Glutamatergic neuron (in vitro differentiated cells): ENCODE measurements around the gene ZNF385A. TPM values are rescaled to one million over a fixed set of nuclear protein-coding genes. Genes with fewer than 3 reads are reported as not detected.

Experiments
- DNase-seq: peaks from one replicate; pipeline ENCODE4 v3.0.0; 2022
- H3K27ac Mint-ChIP-seq: one replicate; pipeline ENCODE4 v1.8.0; 2020; ENCODE audit warnings: mild to moderate bottlenecking, mixed read lengths, inconsistent platforms; ENCODE audit not compliant: unreplicated experiment
- H3K27me3 Mint-ChIP-seq: one replicate; pipeline ENCODE4 v1.8.0; 2020; ENCODE audit warnings: mild to moderate bottlenecking, moderate library complexity, mixed read lengths, inconsistent platforms; ENCODE audit not compliant: unreplicated experiment
- H3K36me3 Mint-ChIP-seq: one replicate; pipeline ENCODE4 v1.8.0; 2020; ENCODE audit warnings: mild to moderate bottlenecking, mixed read lengths, inconsistent platforms; ENCODE audit not compliant: unreplicated experiment
- H3K4me1 Mint-ChIP-seq: one replicate; pipeline ENCODE4 v1.8.0; 2020; ENCODE audit warnings: mild to moderate bottlenecking, low read depth, mixed read lengths, inconsistent platforms; ENCODE audit not compliant: unreplicated experiment
- H3K4me3 Mint-ChIP-seq: one replicate; pipeline ENCODE4 v1.8.0; 2020; ENCODE audit warnings: mild to moderate bottlenecking, mixed read lengths, inconsistent platforms; ENCODE audit not compliant: unreplicated experiment
- H3K9me3 Mint-ChIP-seq: one replicate; pipeline ENCODE4 v1.8.0; 2020; ENCODE audit warnings: mild to moderate bottlenecking, moderate library complexity, mixed read lengths, inconsistent platforms; ENCODE audit not compliant: unreplicated experiment
- CTCF ChIP-seq: fragments of 200-600 bp; sonication (generic); IDR thresholded peaks from one replicate; pipeline ENCODE4 v1.5.0; 2021; ENCODE audit not compliant: partially characterized antibody, unreplicated experiment
- total RNA-seq: library from RNA; stranded (reverse); fragmentation: NEBNext Ultra II Directional; extraction: Animal tissue kit (Norgen Biotek cat#: 25700); gene quantifications from one replicate; pipeline ENCODE4 v1.2.1, GENCODE V29; 2021; ENCODE audit not compliant: unreplicated experiment

The ZNF385A gene
- total RNA-seq, 1 donor from 2014 or later: 26.6 TPM

- no peak overlapping the region for H3K4me3 Mint-ChIP-seq
- H3K9me3 Mint-ChIP-seq: peaks cover 1% of the 10 kb centered on the region
- H3K27ac Mint-ChIP-seq: no peak overlapping the region
- peaks cover 18% of the 10 kb centered on the region for H3K27me3 Mint-ChIP-seq
- peaks cover 6% of the 10 kb centered on the region for H3K36me3 Mint-ChIP-seq
- no peak for TF ChIP-seq CTCF
- H3K4me1 Mint-ChIP-seq: no peaks in the 10 kb centered on the region
- no peak for DNase-seq
Measured at GRCh38 chr12:54429014-54429471, 44.5 kb upstream of the ZNF385A start.

GRCh38 chr12:54428050-54429013 lies 43.8 kb upstream of the ZNF385A start:
- Mint-ChIP-seq H3K4me3 (no peak overlapping the region), H3K4me1 (no peaks in the 10 kb centered on the region), H3K27ac (no peak overlapping the region), H3K9me3 (peaks cover 1% of the 10 kb centered on the region), H3K27me3 (peaks cover 18% of the 10 kb centered on the region), H3K36me3 (peaks cover 6% of the 10 kb centered on the region)
- no peak for DNase-seq
- no peak for TF ChIP-seq CTCF

- Mint-ChIP-seq H3K36me3 (peaks cover 6% of the 10 kb centered on the region), H3K4me1 (no peaks in the 10 kb centered on the region), H3K4me3 (no peak overlapping the region), H3K27ac (no peak overlapping the region), H3K27me3 (peaks cover 18% of the 10 kb centered on the region), H3K9me3 (peaks cover 1% of the 10 kb centered on the region)
- no peak for TF ChIP-seq CTCF
- DNase-seq: no peak
Measured at GRCh38 chr12:54427106-54427505, 42.6 kb upstream of the ZNF385A start.

- no peak for TF ChIP-seq CTCF
- Mint-ChIP-seq H3K36me3 (peaks cover 6% of the 10 kb centered on the region), H3K4me3 (no peak overlapping the region), H3K27ac (no peak overlapping the region), H3K4me1 (no peaks in the 10 kb centered on the region), H3K27me3 (peaks cover 13% of the 10 kb centered on the region), H3K9me3 (peaks cover 1% of the 10 kb centered on the region)
- no peak for DNase-seq
Measured at GRCh38 chr12:54426690-54427089, 42.2 kb upstream of the ZNF385A start.

- H3K36me3 Mint-ChIP-seq: peaks cover 6% of the 10 kb centered on the region
- no peak for TF ChIP-seq CTCF
- H3K4me1 Mint-ChIP-seq: no peaks in the 10 kb centered on the region
- peaks cover 11% of the 10 kb centered on the region for H3K27me3 Mint-ChIP-seq
- no peak overlapping the region for H3K27ac Mint-ChIP-seq
- H3K9me3 Mint-ChIP-seq: peaks cover 1% of the 10 kb centered on the region
- no peak overlapping the region for H3K4me3 Mint-ChIP-seq
- no peak for DNase-seq
Measured at GRCh38 chr12:54425702-54426101, 41.2 kb upstream of the ZNF385A start.
